NB4 (cell line): ENCODE results near the gene TBL1XR1.

ENCODE experiments used
- DNase-seq: peaks from one replicate; pipeline ENCODE4 v3.0.0; 2010; ENCODE audit warnings: low read depth
- H3K4me3 ChIP-seq: one replicate; pipeline ENCODE4 v1.5.1; 2011; ENCODE audit warnings: mild to moderate bottlenecking, low read depth, low read length, moderate library complexity
- MYC ChIP-seq: IDR thresholded peaks from 2 replicates; pipeline ENCODE4 v1.6.1; 2011; ENCODE audit warnings: low read depth, low read length
- POLR2A ChIP-seq: IDR thresholded peaks from 2 replicates; pipeline ENCODE4 v1.6.1; 2011; ENCODE audit warnings: mild to moderate bottlenecking; ENCODE audit not compliant: insufficient read length; ENCODE audit errors: extremely low read depth
- TF ChIP-seq, protein P1 (sequence below): IDR thresholded peaks from one replicate; pipeline ENCODE4 v1.5.1; 2012; ENCODE audit warnings: low read depth, low read length
- TF ChIP-seq, protein P2 (sequence below): IDR thresholded peaks from 2 replicates; pipeline ENCODE4 v1.6.1; 2011; ENCODE audit warnings: low read depth, low read length

The TBL1XR1 gene

DNA sequence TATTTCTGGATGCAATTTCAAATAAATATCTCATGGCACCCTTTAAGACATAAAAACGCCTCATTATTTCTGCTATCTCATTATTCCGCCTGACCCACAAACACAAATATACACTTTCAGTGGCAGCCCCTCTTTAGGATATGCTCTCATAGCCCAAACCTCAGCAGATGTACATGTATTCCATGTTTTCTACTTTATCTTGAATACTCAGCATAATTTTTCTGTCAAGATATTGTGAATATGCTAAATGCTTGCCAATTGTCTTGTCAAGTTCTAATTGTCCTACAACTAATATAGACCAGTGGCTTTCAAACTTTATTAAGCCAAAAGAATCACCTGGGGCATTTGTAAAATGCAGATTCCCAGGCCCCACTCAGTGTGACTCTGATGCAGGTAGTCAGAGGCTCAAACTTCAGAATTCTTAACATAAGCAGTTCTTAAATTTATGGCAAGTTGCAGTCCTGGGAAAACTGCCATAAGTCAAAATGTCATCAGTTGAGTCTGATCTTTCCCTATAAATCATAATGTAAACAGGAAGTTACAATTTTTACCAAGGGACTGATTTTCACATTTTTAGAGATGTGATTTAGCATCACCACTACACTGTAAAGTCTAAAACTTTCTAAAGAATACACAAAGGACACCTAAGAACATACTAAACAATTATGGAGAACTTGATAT, 135.1 kb downstream of the TBL1XR1 start:
- TF ChIP-seq, protein P1, sequence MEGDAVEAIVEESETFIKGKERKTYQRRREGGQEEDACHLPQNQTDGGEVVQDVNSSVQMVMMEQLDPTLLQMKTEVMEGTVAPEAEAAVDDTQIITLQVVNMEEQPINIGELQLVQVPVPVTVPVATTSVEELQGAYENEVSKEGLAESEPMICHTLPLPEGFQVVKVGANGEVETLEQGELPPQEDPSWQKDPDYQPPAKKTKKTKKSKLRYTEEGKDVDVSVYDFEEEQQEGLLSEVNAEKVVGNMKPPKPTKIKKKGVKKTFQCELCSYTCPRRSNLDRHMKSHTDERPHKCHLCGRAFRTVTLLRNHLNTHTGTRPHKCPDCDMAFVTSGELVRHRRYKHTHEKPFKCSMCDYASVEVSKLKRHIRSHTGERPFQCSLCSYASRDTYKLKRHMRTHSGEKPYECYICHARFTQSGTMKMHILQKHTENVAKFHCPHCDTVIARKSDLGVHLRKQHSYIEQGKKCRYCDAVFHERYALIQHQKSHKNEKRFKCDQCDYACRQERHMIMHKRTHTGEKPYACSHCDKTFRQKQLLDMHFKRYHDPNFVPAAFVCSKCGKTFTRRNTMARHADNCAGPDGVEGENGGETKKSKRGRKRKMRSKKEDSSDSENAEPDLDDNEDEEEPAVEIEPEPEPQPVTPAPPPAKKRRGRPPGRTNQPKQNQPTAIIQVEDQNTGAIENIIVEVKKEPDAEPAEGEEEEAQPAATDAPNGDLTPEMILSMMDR, result no peak
- TF ChIP-seq MYC, result no peak
- TF ChIP-seq POLR2A, result no peak
- TF ChIP-seq, protein P2, sequence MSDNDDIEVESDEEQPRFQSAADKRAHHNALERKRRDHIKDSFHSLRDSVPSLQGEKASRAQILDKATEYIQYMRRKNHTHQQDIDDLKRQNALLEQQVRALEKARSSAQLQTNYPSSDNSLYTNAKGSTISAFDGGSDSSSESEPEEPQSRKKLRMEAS, result no peak
- DNase-seq, result no peak
- no peak overlapping the region for H3K4me3 ChIP-seq

GRCh38 chr3:177061369-177061768, 135.9 kb downstream of the TBL1XR1 start:
- no peak for DNase-seq
- no peak overlapping the region for H3K4me3 ChIP-seq
- no peak for TF ChIP-seq POLR2A
- TF ChIP-seq, protein P1, result no peak
- TF ChIP-seq, protein P2, result no peak
- TF ChIP-seq MYC, result no peak

DNA sequence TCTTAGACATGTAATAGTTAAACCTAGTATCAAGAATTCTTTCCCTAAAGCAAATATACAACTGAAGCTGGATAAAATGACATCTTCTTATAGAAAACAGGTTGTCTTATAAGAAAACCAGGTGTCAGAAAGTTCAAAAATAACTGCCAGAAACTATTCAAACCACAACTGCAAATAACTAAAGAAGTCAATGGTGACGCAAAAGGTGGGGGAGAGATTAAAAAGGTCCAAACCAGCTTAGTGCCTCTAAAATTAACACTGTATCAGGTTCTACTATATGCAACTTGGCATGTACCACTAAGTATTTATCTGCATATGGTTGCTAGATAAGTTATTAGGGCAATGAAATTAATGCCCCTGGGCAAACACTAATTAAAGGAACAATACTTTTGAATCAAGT, 136.8 kb downstream of the TBL1XR1 start:
- TF ChIP-seq, protein P2, result no peak
- TF ChIP-seq POLR2A (no peak), MYC (no peak)
- TF ChIP-seq, protein P1, result no peak
- no peak for DNase-seq
- H3K4me3 ChIP-seq, result no peak overlapping the region

- TF ChIP-seq, protein P2, result no peak
- TF ChIP-seq MYC, result no peak
- no peak for TF ChIP-seq POLR2A
- no peak overlapping the region for H3K4me3 ChIP-seq
- DNase-seq, result no peak
Observed at GRCh38 chr3:177058648-177059047, 138.6 kb downstream of the TBL1XR1 start.

GRCh38 chr3:177057768-177058167, 139.5 kb downstream of the TBL1XR1 start:
- peak; percentile 9 for DNase-seq
- no peak overlapping the region for H3K4me3 ChIP-seq
- no peak for TF ChIP-seq POLR2A
- TF ChIP-seq, protein P2, result no peak
- TF ChIP-seq MYC, result no peak
- TF ChIP-seq, protein P1, result no peak

GRCh38 chr3:177056927-177057326, 140.4 kb downstream of the TBL1XR1 start:
- DNase-seq, result no peak
- TF ChIP-seq POLR2A (no peak), MYC (no peak)
- TF ChIP-seq, protein P2, result no peak
- TF ChIP-seq, protein P1, result no peak
- no peak overlapping the region for H3K4me3 ChIP-seq
